Heart left ventricle (tissue), 13 donors: ENCODE results near the gene EIF2B5.

Experiments used
- POLR2A ChIP-seq, 2 donors: fragments of 450-650 bp; IDR thresholded peaks; one replicate each; pipeline ENCODE4 v1.6.1; 2017; ENCODE audit warnings: antibody characterized with exemption in 2 of 2, mild to moderate bottlenecking in 2 of 2, moderate library complexity in 2 of 2
- TF ChIP-seq, protein P1 (sequence below), 12 donors: fragments of 200-600 bp; sonication (generic) in 4 of 12; IDR thresholded peaks; one replicate each; pipeline versions ENCODE4 v1.5.0 to v1.8.0; 2018 to 2022; ENCODE audit warnings: antibody characterized with exemption in 12 of 12, mild to moderate bottlenecking in 5 of 12
- donor health status: ischemic (EF 13 %, LVEDD 7.1; RV severe dilation, severe dysfunction).
- donor health status: DM: no; HTN: yes; CAD: no.
- donor health status: DM: no; HTN: no; CAD: no.
- donor health status: ischemic (EF 25% LVEDD 6.9; RV normal size, moderate dysfunction).
- donor health status: ischemic (EF 25% LVEDD 5.7; RV mildly dilated, moderate dysfunction).
- donor health status: ischemic (EF 35%, LVEDD 5.7; RV mildly dilated, moderate dysfunction).
- donor health status: nonischemic (EF 11% LVEDD 7.7; RV severe dilation, severe dysfunction).
- donor health status: DM: yes; HTN: yes; CAD: no.
- donor health status: PGD.
- donor health status: ischemic (EF 29% LVEDD 5.4; RV normal size, mild dysfunction).
- donor health status: nonischemic (EF 23%, LVEDD 6.1; RV moderate dilation, normal function).

DNA sequence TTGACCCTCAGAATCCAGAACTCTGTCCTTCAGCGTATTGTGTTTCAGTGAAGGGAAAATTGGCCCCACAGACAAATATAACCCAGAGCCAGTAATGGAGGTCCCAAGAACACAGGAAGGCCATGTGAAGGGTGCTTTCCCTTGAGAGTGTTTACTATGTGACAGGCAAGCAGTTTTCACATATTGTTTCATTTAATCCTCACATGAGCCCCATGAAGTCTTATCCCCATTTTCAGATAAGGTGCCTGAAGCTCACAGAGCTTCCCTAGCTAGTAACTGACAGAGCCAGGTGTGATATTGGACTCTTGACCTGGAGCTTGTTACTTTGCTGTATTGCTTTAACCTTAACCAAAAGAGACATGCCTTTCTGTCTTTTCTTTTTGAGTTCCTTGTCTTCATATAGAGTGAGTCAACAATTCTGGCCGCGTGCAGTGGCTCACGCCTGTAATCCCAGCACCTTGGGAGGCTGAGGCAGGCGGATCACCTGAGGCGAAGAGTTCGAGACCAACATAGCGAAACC lies 10.7 kb downstream of the EIF2B5 start:
- TF ChIP-seq, protein P1, sequence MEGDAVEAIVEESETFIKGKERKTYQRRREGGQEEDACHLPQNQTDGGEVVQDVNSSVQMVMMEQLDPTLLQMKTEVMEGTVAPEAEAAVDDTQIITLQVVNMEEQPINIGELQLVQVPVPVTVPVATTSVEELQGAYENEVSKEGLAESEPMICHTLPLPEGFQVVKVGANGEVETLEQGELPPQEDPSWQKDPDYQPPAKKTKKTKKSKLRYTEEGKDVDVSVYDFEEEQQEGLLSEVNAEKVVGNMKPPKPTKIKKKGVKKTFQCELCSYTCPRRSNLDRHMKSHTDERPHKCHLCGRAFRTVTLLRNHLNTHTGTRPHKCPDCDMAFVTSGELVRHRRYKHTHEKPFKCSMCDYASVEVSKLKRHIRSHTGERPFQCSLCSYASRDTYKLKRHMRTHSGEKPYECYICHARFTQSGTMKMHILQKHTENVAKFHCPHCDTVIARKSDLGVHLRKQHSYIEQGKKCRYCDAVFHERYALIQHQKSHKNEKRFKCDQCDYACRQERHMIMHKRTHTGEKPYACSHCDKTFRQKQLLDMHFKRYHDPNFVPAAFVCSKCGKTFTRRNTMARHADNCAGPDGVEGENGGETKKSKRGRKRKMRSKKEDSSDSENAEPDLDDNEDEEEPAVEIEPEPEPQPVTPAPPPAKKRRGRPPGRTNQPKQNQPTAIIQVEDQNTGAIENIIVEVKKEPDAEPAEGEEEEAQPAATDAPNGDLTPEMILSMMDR (IDR thresholded peaks at IDR 0.05), result no peak
- TF ChIP-seq POLR2A (IDR thresholded peaks at IDR 0.05), result no peak
